ENCODE results near the gene CRACR2A. TPM values are rescaled to one million over a fixed set of nuclear protein-coding genes. Genes with fewer than 3 reads are reported as not detected.

Gene CRACR2A
- total and polyA plus RNA-seq, 10 of the 15 experiments (the other 5 are each of a cell fraction or from before 2014, with no cell fraction given): 2.1 to 18.0 (median 13.2) TPM

DNA sequence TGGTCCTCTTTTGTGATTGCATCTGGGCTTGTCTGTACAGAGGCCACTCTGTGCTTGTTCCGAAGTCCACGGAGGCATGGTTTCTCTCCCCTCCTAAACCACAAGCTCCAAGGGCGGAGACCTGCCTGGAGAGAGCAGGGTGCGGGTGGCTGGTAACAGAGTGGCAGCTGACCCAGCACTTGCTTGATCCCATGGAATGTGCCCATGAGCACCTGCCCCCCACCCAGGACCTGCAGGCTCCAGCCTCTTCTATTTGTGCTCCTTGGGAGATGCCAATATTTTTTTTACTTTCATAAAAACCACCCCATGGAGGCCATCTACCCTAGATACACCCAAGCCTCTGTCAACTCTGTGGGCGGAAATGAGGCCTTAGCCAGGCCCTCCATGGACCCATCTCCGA, 157.2 kb downstream of the CRACR2A start:
- ChIA-PET POLR2A (no interaction called here), CTCF (no interaction called here), RAD21 (ENCODE audit: unreplicated experiment) (no interaction called here), SMC1A (ENCODE audit: uncharacterized antibody, unreplicated experiment) (no interaction called here)
- in situ Hi-C loops (cut with MboI): no loop called here
- Histone ChIP-seq H3K9ac (ENCODE audit: control insufficient read depth, insufficient read depth, low read length) (no peak overlapping the region), H3K9me3 (replicated peaks; ENCODE audit: control insufficient read depth, insufficient read depth, low read length) (no peaks in the 10 kb centered on the region), H2AFZ (ENCODE audit: control insufficient read depth, low read depth, low read length) (no peak overlapping the region), H4K20me1 (ENCODE audit: control insufficient read depth, insufficient read depth) (no peaks in the 10 kb centered on the region), H3K27me3 (replicated peaks in 1 of 2; ENCODE audit: control insufficient read depth in 2 of 2, insufficient read depth in 2 of 2, low read length in 1 of 2) (peaks cover 0 to 2% of the 10 kb centered on the region in 2 experiments; a peak in 3 of 4 replicates), H3K4me2 (ENCODE audit: control insufficient read depth, insufficient read depth) (no peak overlapping the region), H3K4me1 (ENCODE audit: control insufficient read depth, insufficient read depth, low read length) (no peaks in the 10 kb centered on the region), H3K27ac (ENCODE audit: control insufficient read depth, insufficient read depth) (no peak overlapping the region), H3K36me3 (ENCODE audit: control insufficient read depth in 2 of 2, insufficient read depth in 2 of 2, low read length in 1 of 2) (no peaks in the 10 kb centered on the region), H3K4me3 (no peak overlapping the region), H3K79me2 (ENCODE audit: control insufficient read depth, insufficient read depth, low read length) (no peaks in the 10 kb centered on the region)
- ATAC-seq (no peak), DNase-seq (ENCODE audit: low read depth, low spot score) (no peak), FAIRE-seq (no peak)
- 65% methylated on average over 6 of the region's 6 CpGs for WGBS (ENCODE audit: insufficient coverage, insufficient replicate concordance, low lambda C conversion rate, missing lambda C conversion rate)
- BruUV-seq (replicated peaks): no TSS peak
- intact Hi-C loops (cut with micrococcal nuclease; ENCODE audit: unreplicated experiment): no loop called here
- TF ChIP-seq YBX1 (IDR thresholded peaks at IDR 0.05) (no peak), POLR2AphosphoS5 (IDR thresholded peaks at IDR 0.05; ENCODE audit: low read length) (no peak), CHD1 (IDR thresholded peaks at IDR 0.05; ENCODE audit: low read depth, low read length) (no peak), ZBED1 (IDR thresholded peaks at IDR 0.05; ENCODE audit: borderline replicate concordance) (no peak)
- TF ChIP-seq, protein P1, sequence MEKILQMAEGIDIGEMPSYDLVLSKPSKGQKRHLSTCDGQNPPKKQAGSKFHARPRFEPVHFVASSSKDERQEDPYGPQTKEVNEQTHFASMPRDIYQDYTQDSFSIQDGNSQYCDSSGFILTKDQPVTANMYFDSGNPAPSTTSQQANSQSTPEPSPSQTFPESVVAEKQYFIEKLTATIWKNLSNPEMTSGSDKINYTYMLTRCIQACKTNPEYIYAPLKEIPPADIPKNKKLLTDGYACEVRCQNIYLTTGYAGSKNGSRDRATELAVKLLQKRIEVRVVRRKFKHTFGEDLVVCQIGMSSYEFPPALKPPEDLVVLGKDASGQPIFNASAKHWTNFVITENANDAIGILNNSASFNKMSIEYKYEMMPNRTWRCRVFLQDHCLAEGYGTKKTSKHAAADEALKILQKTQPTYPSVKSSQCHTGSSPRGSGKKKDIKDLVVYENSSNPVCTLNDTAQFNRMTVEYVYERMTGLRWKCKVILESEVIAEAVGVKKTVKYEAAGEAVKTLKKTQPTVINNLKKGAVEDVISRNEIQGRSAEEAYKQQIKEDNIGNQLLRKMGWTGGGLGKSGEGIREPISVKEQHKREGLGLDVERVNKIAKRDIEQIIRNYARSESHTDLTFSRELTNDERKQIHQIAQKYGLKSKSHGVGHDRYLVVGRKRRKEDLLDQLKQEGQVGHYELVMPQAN (conservative IDR thresholded peaks at IDR 0.05): no peak
- TF ChIP-seq, protein P2, sequence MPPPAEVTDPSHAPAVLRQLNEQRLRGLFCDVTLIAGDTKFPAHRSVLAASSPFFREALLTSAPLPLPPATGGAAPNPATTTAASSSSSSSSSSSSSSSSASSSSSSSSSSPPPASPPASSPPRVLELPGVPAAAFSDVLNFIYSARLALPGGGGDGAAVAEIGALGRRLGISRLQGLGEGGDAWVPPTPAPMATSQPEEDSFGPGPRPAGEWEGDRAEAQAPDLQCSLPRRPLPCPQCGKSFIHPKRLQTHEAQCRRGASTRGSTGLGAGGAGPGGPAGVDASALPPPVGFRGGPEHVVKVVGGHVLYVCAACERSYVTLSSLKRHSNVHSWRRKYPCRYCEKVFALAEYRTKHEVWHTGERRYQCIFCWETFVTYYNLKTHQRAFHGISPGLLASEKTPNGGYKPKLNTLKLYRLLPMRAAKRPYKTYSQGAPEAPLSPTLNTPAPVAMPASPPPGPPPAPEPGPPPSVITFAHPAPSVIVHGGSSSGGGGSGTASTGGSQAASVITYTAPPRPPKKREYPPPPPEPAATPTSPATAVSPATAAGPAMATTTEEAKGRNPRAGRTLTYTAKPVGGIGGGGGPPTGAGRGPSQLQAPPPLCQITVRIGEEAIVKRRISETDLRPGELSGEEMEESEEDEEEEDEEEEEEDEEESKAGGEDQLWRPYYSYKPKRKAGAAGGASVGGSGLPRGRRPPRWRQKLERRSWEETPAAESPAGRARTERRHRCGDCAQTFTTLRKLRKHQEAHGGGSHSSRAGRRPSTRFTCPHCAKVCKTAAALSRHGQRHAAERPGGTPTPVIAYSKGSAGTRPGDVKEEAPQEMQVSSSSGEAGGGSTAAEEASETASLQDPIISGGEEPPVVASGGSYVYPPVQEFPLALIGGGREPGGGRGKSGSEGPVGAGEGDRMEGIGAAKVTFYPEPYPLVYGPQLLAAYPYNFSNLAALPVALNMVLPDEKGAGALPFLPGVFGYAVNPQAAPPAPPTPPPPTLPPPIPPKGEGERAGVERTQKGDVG (CRISPR knock-in tag; IDR thresholded peaks at IDR 0.05): no peak
- TF ChIP-seq, protein P3, sequence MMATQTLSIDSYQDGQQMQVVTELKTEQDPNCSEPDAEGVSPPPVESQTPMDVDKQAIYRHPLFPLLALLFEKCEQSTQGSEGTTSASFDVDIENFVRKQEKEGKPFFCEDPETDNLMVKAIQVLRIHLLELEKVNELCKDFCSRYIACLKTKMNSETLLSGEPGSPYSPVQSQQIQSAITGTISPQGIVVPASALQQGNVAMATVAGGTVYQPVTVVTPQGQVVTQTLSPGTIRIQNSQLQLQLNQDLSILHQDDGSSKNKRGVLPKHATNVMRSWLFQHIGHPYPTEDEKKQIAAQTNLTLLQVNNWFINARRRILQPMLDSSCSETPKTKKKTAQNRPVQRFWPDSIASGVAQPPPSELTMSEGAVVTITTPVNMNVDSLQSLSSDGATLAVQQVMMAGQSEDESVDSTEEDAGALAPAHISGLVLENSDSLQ (IDR thresholded peaks at IDR 0.05): no peak
- TF ChIP-seq, protein P4, sequence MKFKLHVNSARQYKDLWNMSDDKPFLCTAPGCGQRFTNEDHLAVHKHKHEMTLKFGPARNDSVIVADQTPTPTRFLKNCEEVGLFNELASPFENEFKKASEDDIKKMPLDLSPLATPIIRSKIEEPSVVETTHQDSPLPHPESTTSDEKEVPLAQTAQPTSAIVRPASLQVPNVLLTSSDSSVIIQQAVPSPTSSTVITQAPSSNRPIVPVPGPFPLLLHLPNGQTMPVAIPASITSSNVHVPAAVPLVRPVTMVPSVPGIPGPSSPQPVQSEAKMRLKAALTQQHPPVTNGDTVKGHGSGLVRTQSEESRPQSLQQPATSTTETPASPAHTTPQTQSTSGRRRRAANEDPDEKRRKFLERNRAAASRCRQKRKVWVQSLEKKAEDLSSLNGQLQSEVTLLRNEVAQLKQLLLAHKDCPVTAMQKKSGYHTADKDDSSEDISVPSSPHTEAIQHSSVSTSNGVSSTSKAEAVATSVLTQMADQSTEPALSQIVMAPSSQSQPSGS (IDR thresholded peaks at IDR 0.05; ENCODE audit: low read length): no peak
- TF ChIP-seq, protein P5, sequence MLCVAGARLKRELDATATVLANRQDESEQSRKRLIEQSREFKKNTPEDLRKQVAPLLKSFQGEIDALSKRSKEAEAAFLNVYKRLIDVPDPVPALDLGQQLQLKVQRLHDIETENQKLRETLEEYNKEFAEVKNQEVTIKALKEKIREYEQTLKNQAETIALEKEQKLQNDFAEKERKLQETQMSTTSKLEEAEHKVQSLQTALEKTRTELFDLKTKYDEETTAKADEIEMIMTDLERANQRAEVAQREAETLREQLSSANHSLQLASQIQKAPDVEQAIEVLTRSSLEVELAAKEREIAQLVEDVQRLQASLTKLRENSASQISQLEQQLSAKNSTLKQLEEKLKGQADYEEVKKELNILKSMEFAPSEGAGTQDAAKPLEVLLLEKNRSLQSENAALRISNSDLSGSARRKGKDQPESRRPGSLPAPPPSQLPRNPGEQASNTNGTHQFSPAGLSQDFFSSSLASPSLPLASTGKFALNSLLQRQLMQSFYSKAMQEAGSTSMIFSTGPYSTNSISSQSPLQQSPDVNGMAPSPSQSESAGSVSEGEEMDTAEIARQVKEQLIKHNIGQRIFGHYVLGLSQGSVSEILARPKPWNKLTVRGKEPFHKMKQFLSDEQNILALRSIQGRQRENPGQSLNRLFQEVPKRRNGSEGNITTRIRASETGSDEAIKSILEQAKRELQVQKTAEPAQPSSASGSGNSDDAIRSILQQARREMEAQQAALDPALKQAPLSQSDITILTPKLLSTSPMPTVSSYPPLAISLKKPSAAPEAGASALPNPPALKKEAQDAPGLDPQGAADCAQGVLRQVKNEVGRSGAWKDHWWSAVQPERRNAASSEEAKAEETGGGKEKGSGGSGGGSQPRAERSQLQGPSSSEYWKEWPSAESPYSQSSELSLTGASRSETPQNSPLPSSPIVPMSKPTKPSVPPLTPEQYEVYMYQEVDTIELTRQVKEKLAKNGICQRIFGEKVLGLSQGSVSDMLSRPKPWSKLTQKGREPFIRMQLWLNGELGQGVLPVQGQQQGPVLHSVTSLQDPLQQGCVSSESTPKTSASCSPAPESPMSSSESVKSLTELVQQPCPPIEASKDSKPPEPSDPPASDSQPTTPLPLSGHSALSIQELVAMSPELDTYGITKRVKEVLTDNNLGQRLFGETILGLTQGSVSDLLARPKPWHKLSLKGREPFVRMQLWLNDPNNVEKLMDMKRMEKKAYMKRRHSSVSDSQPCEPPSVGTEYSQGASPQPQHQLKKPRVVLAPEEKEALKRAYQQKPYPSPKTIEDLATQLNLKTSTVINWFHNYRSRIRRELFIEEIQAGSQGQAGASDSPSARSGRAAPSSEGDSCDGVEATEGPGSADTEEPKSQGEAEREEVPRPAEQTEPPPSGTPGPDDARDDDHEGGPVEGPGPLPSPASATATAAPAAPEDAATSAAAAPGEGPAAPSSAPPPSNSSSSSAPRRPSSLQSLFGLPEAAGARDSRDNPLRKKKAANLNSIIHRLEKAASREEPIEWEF (IDR thresholded peaks at IDR 0.05; ENCODE audit: insufficient replicate concordance, low read depth, low read length): no peak

Data from GM12878 (cell line).